Esophagus (tissue), 2 donors: ENCODE results near the gene WDR19. TPM values are rescaled to one million over a fixed set of nuclear protein-coding genes. Genes with fewer than 3 reads are reported as not detected.
A peak's percentile ranks its signal among the peaks of the same experiment; 100 is the strongest.
"Not testable (repeated sequence)": the region's sequence is repeated elsewhere in the genome, so short reads cannot be mapped to it uniquely, and the experiment has no call there.

Source experiments
- H3K27ac ChIP-seq, 2 donors: one replicate each; pipeline ENCODE4 v1.5.1; 2013; ENCODE audit warnings: low read depth in 2 of 2, mild to moderate bottlenecking in 2 of 2, inconsistent platforms in 1 of 2, low read length in 1 of 2, moderate library complexity in 1 of 2
- H3K27me3 ChIP-seq, 2 donors: one replicate each; pipeline ENCODE4 v1.6.1; 2013; ENCODE audit warnings: low read length in 2 of 2, control low read depth in 1 of 2, mild to moderate bottlenecking in 1 of 2; ENCODE audit not compliant: insufficient read depth in 2 of 2, control insufficient read depth in 1 of 2
- H3K36me3 ChIP-seq, 2 donors: one replicate each; pipeline ENCODE4 v1.6.1; 2013; ENCODE audit warnings: low read length in 1 of 2; ENCODE audit not compliant: control insufficient read depth in 2 of 2, insufficient read depth in 2 of 2
- H3K4me1 ChIP-seq, 2 donors: one replicate each; pipeline ENCODE4 v1.6.1; 2013; ENCODE audit warnings: low read length in 1 of 2; ENCODE audit not compliant: control insufficient read depth in 2 of 2, insufficient read depth in 2 of 2
- H3K4me3 ChIP-seq, 2 donors: one replicate each; pipeline ENCODE4 v1.5.1; 2013; ENCODE audit warnings: low read length in 2 of 2, mild to moderate bottlenecking in 2 of 2, low read depth in 1 of 2, moderate library complexity in 1 of 2
- H3K9me3 ChIP-seq, 2 donors: one replicate each; pipeline ENCODE4 v1.6.1; 2013; ENCODE audit warnings: mild to moderate bottlenecking in 2 of 2, low read depth in 1 of 2, low read length in 1 of 2, moderate library complexity in 1 of 2; ENCODE audit not compliant: control insufficient read depth in 2 of 2, insufficient read depth in 1 of 2
- WGBS, 2 donors: extraction: QIAGEN DNeasy Blood & Tissue Kit; methylation state at CpG; one replicate each; pipeline ENCODE4 v1.1.7; 2013; 5-methylcytosine and 5-hydroxymethylcytosine counted together
- polyA plus RNA-seq, 2 donors: library from polyadenylated mRNA; stranded (reverse); fragments of 200-250 nt; gene quantifications; one replicate each; pipeline ENCODE4 v1.2.3, GENCODE V29; 2013
- donor health status: healthy with polysubstance abuse.
- donor health status: Bipolar disorder and iron deficiency.

WDR19 gene
- polyA plus RNA-seq, 2 donors, result 11.1 to 12.4 TPM

GRCh38 chr4:39170301-39170700 is 12.0 kb upstream of the WDR19 start:
- no peak overlapping the region for H3K4me3 ChIP-seq
- no peak overlapping the region for H3K27ac ChIP-seq
- no peaks in the 10 kb centered on the region for H3K27me3 ChIP-seq
- H3K36me3 ChIP-seq, result no peaks in the 10 kb centered on the region
- H3K4me1 ChIP-seq, result no peaks in the 10 kb centered on the region
- no peaks in the 10 kb centered on the region for H3K9me3 ChIP-seq
- 95% methylated on average over 12 of the region's 12 CpGs for WGBS, 2 donors

GRCh38 chr4:39178706-39179105 is 3.6 kb upstream of the WDR19 start:
- no peaks in the 10 kb centered on the region for H3K27me3 ChIP-seq
- no peaks in the 10 kb centered on the region for H3K36me3 ChIP-seq
- H3K4me3 ChIP-seq, result no peak overlapping the region
- no peak overlapping the region for H3K27ac ChIP-seq
- H3K9me3 ChIP-seq, result no peaks in the 10 kb centered on the region
- H3K4me1 ChIP-seq, result no peaks in the 10 kb centered on the region

GRCh38 chr4:39179681-39180080 is 2.6 kb upstream of the WDR19 start:
- Histone ChIP-seq H3K4me3 (no peak overlapping the region), H3K27ac (no peak overlapping the region), H3K27me3 (no peaks in the 10 kb centered on the region), H3K9me3 (no peaks in the 10 kb centered on the region), H3K36me3 (no peaks in the 10 kb centered on the region), H3K4me1 (no peaks in the 10 kb centered on the region)
- WGBS, 2 donors, result 59 to 63% methylated on average over 3 of the region's 3 CpGs

- H3K9me3 ChIP-seq, H3K4me1 ChIP-seq, H3K4me3 ChIP-seq, H3K36me3 ChIP-seq, H3K27ac ChIP-seq, H3K27me3 ChIP-seq: not testable (repeated sequence)
- 97 to 98% methylated on average over 17 of the region's 17 CpGs for WGBS, 2 donors
Observed at GRCh38 chr4:39180629-39181028, 1.7 kb upstream of the WDR19 start.

- Histone ChIP-seq H3K9me3 (no peaks in the 10 kb centered on the region), H3K27me3 (no peaks in the 10 kb centered on the region), H3K4me3 (peak overlapping the region in 1 of 2 donors; percentile 95), H3K36me3 (no peaks in the 10 kb centered on the region), H3K27ac (peak overlapping the region in 1 of 2 donors; percentile 47), H3K4me1 (no peaks in the 10 kb centered on the region)
- 77% methylated on average over 9 of the region's 9 CpGs for WGBS, 2 donors
Observed at GRCh38 chr4:39181520-39181904, 817 bp upstream of the WDR19 start.

DNA sequence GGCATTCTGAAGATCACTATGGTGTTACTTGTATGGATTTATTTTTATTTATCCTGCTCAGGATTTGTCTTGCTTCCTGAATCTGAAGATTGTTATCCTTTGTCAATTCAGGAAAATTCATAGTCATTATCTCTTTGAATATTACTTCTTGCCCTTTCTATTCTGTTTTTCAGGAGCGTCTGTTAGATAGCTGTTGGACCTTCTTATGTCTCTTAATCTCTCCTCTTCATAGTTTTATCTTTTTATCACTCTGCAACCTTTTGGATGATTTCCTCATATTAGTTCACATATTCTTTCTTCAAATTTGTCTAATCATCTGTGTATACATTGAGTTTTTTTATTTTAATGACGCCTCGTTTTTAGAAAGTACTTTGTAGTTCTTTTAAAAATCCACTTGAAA is 19.6 kb downstream of the WDR19 start:
- Histone ChIP-seq H3K4me3 (no peak overlapping the region), H3K9me3 (no peaks in the 10 kb centered on the region), H3K4me1 (no peaks in the 10 kb centered on the region), H3K36me3 (peaks cover 2 to 3% of the 10 kb centered on the region in 2 donors), H3K27ac (no peak overlapping the region), H3K27me3 (no peaks in the 10 kb centered on the region)
- 96 to 97% methylated on average over 3 of the region's 3 CpGs for WGBS, 2 donors

DNA sequence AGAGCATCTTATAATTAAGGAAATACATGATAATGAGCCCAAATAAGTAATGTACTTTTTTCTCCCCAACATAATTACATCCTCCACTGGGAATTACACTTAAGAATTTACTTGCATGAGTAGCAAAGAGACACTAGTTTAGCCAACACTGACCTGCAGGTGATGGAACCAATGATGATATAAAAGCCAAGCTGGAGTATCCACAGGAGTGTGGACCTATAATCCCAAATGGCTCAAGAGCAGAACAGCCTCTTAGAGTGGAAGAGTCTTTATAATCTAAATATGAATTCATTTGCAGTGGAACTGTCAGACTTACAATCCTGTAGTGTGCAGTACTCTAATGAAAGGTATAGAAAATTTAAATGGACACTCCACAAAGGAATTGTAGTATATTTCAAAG is 22.2 kb downstream of the WDR19 start:
- Histone ChIP-seq H3K9me3 (no peaks in the 10 kb centered on the region), H3K27ac (no peak overlapping the region), H3K36me3 (peaks cover 2 to 3% of the 10 kb centered on the region in 2 donors), H3K27me3 (no peaks in the 10 kb centered on the region), H3K4me1 (no peaks in the 10 kb centered on the region), H3K4me3 (no peak overlapping the region)

GRCh38 chr4:39205000-39205399 is 22.7 kb downstream of the WDR19 start:
- Histone ChIP-seq H3K36me3 (peaks cover 2 to 3% of the 10 kb centered on the region in 2 donors), H3K27ac (no peak overlapping the region), H3K9me3 (no peaks in the 10 kb centered on the region), H3K27me3 (no peaks in the 10 kb centered on the region), H3K4me1 (no peaks in the 10 kb centered on the region), H3K4me3 (no peak overlapping the region)
- WGBS, 2 donors, result 83 to 84% methylated on average over 1 of the region's 1 CpG

DNA sequence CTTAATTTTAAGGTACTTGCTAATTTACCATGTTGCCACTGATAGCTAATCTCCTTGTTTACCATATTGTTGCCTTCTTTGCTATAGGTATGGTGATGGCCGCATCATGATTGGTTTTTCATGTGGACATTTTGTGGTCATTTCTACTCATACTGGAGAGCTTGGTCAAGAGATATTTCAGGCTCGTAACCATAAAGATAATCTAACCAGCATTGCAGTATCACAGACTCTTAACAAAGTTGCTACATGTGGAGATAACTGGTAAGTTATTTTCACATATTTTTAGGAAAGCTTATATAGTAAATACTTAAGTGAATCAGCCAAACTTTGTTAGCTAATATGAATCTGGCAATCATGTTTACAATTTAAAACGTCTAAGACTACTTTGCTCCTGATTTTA is 23.1 kb downstream of the WDR19 start:
- Histone ChIP-seq H3K27me3 (no peaks in the 10 kb centered on the region), H3K9me3 (no peaks in the 10 kb centered on the region), H3K36me3 (peaks cover 1% of the 10 kb centered on the region in 2 donors), H3K27ac (no peak overlapping the region), H3K4me3 (no peak overlapping the region), H3K4me1 (no peaks in the 10 kb centered on the region)
- 92 to 93% methylated on average over 3 of the region's 3 CpGs for WGBS, 2 donors

DNA sequence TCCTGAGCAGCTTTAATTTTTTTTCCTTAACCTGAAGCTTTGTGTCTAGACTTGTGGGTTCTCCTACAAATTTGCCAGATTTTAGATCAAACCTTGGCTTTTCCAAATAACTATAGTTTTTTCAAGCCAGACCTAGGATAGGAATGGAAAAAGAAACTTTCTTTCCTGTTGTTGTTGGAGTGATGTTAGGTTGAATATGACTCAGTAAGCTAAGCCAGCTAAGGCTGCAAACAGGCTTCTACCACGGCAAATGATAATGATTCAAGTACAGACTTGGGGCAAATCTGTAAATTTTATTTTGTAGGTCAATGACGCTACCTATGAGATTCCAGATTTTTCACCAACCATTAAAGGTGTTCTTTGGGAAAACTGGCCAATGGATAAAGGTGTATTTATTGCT is 45.6 kb downstream of the WDR19 start:
- Histone ChIP-seq H3K4me3 (no peak overlapping the region), H3K36me3 (peaks cover 2 to 4% of the 10 kb centered on the region in 2 donors), H3K9me3 (no peaks in the 10 kb centered on the region), H3K4me1 (no peaks in the 10 kb centered on the region), H3K27me3 (no peaks in the 10 kb centered on the region), H3K27ac (no peak overlapping the region)
- 79 to 88% methylated on average over 2 of the region's 2 CpGs for whole genome bisulfite sequencing, 2 donors
